Bone marrow (tissue), 2 donors: ENCODE results near the gene TMEM129.

Experiments
- DNase-seq, 2 donors: peaks; one replicate each; lab custom pipeline; 2025; lab: John Stamatoyannopoulos, UW

Gene TMEM129

DNA sequence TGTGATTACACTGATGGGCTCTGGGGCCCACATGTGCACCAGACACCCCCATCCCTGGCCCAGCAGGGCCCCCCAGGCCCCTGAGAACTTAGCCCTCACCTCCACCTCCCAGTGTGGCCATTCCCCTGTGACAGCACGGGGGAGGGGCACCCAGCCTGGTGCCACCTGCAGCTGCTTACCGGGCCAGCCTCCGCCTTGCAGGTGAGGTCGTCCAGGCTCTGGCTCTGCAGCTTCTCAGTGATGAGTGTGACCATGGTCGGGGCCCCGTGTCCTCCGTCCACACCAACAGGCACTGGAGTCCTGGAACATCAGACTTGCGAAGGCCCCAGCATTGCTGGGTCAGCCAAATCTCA lies 52.7 kb downstream of the TMEM129 start:
- DNase-seq = no peak

DNA sequence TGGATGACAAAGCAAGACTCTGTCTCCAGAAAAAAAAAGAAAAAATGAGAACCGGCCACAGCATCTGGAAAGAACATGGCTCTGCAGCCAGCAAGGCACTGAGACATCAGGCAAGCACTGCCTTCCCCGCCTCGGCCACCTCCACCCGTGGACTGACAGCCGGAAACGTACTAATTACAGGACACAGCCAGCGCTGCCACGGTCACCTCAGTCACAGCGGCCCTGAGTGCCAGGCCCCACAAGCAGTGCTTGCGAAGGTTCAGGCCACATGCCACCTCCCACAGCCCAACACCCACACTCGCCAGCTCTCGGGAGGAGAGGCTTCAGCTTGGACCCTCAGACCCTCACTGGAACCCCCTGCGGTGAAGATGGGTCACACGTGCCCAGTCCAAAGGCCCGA lies 53.9 kb downstream of the TMEM129 start:
- no peak for DNase-seq

DNA sequence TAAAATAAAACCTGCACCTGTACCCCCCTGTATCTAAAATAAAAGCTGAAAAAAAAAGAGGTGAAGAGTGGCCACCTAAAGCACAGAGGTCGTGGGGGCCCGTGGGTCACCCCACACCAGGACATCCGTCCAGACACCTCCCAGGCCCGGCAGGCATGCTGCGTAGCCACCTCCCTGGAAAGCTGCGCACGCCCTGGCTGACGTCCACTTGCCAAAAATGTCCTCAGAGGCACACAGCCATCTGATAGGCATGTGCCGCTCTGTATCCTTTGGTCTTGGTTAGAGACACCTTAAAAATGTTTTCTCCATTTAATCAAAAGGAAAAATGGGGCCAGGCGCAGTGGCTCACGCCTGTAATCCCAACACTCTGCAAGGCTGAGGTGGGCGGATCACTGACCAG lies 54.7 kb downstream of the TMEM129 start:
- DNase-seq = no peak
